Activated CD8-positive, alpha-beta memory T cell treated with anti-CD3 and anti-CD28 coated beads, Interleukin-2, amount 50 U/mL, for 24 hours (primary cell): ENCODE measurements around the gene CHSY3.

Source experiments
- DNase-seq: peaks from one replicate; pipeline ENCODE4 v3.0.0-alpha.2; 2020; ENCODE audit errors: extremely low read depth

Gene CHSY3

DNA sequence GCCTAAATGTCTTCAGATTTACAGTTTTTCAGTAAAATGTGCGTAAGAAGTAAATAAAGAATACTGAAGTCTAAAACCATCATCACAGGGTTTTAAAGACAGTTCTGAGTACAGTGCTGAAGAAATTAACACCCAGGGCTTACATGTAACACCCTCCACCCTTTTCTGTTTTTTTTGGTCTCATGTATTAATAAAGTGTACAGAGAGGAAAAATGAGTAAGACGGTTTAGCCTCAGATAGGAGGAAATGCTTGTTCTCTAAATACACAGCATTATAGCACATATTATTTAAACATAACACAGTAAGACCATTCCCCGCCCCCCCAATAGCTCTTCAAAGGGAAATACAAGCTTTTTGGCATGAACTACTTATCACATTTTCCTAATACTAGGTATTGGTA, 119.3 kb downstream of the CHSY3 start:
- DNase-seq = no peak

- DNase-seq = no peak
Measured at GRCh38 chr5:130024006-130024405, 119.7 kb downstream of the CHSY3 start.

GRCh38 chr5:130025511-130025910, 121.2 kb downstream of the CHSY3 start:
- no peak for DNase-seq

DNA sequence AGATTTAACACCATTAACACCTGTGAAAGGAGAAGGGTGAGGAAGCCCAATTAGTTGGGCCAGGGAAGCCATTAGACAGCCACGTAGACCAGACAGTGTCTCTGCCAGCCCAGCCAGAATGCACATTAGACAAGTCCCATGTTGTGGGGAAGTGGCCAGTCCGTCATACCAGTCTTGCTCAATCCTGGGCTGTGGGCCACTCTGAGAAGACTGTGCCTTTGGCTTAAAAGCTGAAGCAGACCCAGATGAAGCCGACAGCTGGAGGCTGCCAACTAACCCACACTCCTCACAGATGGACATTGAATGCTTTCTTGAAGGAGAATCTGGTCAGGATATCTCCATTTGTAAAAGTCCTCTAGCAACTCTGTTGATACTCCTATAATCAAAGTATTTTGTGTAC, 128.5 kb downstream of the CHSY3 start:
- DNase-seq = no peak

- no peak for DNase-seq
Measured at GRCh38 chr5:130034566-130035210, 130.4 kb downstream of the CHSY3 start.

DNA sequence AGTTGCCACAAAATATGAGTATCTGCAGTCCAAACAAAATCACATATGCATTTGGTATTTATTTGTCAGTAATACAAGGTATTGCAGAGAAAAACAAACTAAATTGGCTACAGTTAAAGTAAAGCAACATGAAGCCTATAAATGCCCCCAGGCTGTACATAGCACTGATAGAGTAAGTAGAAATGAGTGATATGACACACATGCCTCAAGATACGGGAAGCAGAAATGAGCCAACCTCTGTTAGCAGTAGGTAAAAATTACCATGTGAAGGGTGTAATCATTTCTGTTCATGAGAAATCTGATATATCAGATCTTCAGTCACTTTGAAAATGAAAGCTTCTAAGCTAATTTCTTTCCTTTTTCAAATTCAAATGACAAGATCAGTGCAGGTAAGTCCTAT, 131.1 kb downstream of the CHSY3 start:
- no peak for DNase-seq

- DNase-seq = no peak
Measured at GRCh38 chr5:130037905-130038304, 133.6 kb downstream of the CHSY3 start.

DNA sequence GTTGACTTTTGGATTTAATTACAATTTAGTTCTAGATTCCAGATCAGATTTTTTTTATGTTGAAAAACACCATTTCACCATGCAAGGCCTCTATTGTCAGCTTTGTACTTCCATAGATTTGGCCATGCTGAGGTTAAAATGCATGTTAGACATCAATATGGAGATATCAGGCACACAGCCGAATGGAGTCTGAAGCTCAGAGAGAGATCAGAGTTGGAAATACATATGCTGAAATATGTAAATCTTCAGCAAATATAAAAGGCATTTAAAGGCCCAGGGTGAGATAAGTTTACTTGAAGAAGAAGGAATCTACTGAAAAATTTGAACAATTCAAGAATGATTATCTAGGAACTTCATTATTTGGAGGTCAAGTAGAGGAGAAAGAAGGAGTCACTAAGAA, 139.6 kb downstream of the CHSY3 start:
- no peak for DNase-seq

- no peak for DNase-seq
Measured at GRCh38 chr5:130045334-130045733, 141.1 kb downstream of the CHSY3 start.

DNA sequence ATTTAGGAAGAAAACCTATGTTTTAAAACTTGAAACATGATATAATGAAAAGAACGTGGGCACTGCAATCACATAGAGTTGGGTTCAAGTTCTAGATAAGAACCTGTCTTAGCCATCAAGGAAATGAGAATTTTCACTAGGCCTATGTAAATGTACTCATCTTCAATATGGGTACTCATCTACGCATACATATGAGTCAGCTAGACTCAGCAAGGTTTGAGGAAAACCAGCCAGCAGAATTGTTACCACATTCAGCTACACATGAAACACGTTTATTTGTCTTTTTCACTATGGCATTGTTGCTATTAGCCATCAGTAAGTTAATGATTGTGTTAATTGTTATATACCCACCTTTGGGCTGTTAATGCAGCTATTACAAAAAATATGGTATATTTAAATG, 146.3 kb downstream of the CHSY3 start:
- DNase-seq = no peak

DNA sequence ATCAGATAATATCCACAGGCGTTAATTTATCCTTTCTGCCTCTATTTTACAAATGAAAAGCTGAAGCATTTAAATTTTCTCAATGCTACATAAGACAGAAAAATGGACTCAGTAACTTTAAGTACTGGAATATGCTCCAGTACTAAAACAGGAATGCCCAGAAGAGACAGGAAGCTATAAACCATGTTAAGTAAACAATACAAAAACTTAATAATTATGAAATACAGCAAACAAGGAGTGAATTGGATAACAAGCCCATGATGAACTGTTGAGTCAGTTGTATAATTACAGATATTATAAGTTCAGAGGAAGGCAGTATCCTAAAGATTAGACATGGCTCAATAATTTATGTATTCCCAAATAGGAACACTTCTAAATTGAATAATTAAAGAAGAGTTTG, 148.5 kb downstream of the CHSY3 start:
- DNase-seq = no peak

DNA sequence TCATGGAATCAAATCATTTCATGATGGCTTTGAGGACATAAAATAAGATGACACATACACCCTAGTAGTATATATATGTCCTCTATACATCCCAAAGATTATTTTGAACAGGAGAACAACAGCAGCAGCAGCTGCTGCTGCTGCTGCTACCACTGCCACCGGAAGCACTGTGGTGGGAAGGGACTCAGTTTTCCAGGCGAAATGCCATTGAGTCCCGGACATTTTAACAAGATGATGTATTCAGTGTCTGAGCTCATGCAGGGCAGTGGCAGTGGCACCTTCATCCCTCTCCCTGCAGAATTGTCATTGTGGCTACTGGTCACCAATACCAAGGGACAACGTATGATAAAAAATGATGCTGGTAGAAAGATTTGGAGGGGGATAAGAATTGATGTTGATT, 151.3 kb downstream of the CHSY3 start:
- DNase-seq = no peak

- DNase-seq = no peak
Measured at GRCh38 chr5:130061746-130062145, 157.5 kb downstream of the CHSY3 start.

DNA sequence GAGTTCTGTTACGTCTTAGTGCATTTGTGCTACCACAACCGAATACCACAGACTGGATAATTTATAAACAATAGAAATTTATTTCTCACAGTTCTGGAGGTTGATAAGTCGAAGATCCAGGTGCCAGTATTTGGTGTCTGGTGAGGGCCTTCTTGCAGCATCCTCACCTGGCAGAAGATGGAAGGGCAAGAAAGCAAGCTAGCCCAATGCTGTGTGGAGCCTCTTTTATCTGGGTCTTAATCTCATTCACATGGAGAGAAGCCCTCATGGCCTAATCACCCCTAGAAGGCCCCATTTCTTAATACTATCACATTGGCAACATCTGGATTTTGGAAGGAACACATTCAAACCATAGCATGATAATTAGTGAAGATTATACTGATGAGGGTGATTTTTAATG, 159.3 kb downstream of the CHSY3 start:
- DNase-seq = no peak

DNA sequence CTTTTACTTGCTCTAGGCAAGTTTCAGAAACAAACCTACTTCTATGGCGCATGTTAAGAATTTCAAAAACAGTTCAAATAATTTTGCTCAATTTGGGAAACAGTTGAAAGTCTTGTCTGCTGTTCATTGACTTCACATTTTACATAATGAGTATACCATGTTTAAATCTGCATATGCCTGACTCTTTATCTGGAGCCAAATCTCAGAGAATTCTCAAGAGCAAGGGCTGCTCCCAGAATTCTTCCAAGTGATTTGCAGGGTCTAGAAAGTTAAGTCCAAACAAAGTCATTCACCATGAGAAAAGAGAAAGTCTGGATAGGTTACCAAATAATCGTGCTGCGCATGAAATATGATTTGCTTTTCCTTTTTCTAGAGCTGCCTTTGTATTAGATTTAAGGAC, 160.2 kb downstream of the CHSY3 start:
- no peak for DNase-seq

DNA sequence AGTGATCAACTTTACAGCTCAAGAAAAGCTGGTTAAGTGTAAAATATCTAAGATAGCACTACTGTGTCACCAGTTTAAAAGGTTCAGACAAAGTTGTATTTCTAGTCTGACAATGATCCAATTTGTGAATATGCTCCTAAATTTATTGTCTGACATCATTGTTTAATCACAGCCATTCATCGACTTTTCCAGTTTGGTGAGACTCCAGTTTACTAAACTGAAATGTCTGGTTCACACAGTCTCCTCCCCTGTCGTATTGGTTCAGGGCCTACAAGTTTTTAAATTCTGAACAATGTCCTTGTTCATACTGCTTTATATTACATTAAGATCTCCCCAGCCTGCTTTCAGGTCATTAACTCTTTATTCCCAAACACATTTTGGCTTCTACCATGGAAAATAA, 161.4 kb downstream of the CHSY3 start:
- no peak for DNase-seq

DNA sequence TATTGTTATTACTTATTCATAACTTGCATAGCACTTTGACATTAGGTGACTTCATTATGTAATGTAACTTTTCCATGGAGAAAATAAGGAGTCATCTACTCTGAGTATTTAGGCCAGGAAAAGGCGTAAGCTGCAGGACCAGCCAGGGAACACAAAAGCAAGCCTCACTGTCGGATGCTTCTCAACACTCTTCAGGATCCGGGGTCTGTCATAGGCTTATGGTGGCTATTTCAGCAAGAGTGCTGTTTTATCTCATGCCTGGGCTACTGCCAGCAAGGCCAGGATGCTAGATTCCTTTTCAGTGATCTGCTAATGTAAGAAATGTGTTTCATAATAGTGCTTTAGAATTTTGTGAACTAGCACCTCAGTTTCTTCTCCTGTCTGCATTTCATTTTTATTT, 162.4 kb downstream of the CHSY3 start:
- no peak for DNase-seq

GRCh38 chr5:130067364-130067763, 163.1 kb downstream of the CHSY3 start:
- no peak for DNase-seq

DNA sequence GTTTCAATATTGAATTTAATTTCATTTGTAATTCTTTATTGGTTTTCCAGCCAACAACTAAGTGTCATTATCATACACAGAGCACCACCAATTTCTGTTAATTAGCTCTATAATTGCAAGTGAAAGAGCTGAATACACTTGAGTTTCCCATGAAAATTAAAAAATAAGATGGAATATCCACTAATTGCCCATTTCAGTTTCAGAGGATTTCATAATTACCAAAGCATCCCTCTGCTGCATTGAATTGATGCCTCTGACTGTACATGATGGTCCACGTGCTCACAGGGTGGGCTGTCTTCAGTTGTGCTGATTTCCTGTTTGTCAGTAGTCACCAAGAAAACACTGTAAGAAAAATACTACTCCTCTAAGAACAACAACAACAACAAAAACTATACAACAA, 163.8 kb downstream of the CHSY3 start:
- no peak for DNase-seq

DNA sequence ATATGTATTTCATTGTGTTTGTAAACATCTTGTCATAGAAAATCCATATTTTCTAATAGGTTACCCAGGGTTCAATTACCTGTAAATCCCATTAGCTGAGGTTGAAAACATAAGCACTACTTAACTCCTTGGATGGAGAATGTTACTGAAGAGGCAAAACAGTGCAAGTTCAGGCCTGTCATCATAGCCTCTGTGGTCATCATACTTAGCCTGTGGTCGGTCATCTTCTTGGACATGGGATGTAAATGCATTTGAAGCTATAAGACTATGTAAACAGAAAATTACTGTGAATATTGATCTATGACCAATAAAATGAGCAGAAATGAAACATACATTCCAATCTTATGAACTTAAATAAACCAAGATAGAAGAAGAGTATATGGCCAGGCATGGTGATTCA, 164.7 kb downstream of the CHSY3 start:
- DNase-seq = no peak

DNA sequence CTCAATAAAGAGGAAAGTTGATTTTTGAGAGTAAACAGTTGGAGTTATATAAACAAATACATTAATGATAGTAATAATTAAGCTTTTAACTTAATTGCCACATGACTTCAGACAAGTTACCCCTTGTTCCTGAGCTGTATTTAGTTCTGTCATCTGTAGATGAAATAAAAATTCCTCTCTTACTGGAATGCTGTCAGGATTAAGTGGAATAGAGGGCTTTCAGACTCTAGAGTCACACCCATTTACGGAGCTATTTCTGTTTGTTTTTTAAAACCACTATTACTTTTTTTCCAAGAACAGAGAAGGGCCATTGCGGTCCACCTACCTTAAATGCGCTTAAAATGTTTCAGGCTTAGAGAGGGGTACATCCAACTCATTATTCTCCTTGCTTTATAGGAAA, 170.6 kb downstream of the CHSY3 start:
- DNase-seq = no peak

DNA sequence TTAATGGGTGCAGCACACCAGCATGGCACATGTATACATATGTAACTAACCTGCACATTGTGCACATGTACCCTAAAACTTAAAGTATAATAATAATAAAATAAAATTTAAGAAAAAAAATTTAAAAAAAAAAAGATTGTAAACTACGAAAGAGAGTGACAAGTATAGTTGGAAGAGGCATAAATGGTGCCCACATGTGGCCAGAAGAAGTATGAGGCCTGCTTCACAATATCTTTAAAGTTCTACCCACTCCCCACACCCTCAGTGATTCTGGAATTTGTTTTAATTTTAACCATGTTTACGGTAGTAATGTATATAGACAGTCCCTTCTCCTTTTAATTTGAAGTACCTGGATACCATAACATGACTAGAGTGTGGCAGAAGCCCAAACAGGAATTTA, 172.7 kb downstream of the CHSY3 start:
- no peak for DNase-seq

- no peak for DNase-seq
Measured at GRCh38 chr5:130078661-130079060, 174.4 kb downstream of the CHSY3 start.

- DNase-seq = no peak
Measured at GRCh38 chr5:130090569-130091270, 186.5 kb downstream of the CHSY3 start.
